Measurements from ENCODE around the gene AKR1B1.

Gene AKR1B1

DNA sequence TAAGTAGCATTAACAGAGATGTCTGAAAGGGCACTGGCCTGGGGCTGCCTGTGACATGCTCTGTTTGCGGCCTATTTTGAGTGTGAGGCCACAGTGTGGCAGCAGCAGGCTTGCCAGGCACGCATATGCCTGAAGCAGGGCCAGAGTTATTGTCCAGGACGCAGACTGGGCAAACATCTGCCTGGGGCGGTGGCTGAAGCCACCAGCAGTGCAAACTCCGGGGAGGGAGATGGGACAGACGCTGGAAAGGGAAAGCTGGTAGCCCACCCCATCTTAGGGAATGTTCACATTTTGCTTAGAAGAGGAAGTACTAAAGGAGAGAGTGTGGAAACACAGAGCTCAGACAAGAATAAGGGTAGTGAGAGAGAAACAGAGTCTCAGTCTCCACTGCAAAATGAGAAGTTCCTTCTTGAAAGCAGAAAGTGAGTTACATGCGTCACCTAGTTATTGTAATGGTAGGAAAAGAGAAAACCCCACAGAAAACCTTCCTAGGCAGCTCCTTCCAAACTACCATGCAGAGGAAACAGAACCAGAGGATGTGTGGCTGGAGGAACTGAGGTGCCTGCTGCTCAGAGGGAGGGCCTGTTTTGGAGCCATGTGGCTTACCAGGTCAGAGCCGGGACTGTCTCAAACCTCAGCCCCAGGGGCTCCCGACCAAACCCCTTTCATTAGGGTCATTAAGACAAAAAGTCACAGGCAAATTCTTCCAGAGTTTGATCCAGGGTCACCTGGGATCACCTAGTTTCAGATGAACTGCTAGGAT, 14.5 kb downstream of the AKR1B1 start:
- DNase-seq (ENCODE audit: low read depth) = no peak

DNA sequence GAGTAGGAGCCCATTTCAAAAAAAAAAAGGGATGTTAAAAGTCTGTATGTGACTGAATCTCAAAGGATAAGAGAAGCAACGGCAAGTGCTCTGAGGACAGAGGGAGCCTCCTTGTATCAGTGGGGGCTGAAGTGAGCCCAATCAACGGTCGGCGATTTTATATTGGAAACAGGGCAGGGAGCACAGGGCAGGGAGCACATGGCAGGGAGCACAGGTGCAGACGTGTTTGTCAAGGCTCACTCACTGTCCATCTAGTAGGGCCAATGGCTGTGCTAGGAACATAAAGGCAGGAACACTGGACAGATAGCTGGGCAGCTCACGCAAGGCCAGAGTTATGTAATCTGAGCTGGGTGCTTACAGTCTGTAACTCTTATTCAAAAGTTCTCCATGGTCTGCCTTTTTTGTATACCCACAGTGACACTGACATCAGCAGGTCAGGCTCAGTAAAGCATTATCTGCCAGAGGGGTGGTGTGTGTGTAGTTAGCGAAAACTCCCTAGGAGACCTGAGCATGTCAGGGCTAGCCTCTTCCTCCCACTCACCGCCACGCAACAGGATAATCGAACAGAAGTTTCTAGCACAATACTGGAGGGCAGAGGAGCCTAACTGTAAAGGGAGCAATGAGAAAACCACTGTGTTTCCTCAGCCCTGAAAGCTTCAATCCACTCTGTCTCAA, 15.4 kb downstream of the AKR1B1 start:
- DNase-seq (ENCODE audit: low read depth) = no peak

DNA sequence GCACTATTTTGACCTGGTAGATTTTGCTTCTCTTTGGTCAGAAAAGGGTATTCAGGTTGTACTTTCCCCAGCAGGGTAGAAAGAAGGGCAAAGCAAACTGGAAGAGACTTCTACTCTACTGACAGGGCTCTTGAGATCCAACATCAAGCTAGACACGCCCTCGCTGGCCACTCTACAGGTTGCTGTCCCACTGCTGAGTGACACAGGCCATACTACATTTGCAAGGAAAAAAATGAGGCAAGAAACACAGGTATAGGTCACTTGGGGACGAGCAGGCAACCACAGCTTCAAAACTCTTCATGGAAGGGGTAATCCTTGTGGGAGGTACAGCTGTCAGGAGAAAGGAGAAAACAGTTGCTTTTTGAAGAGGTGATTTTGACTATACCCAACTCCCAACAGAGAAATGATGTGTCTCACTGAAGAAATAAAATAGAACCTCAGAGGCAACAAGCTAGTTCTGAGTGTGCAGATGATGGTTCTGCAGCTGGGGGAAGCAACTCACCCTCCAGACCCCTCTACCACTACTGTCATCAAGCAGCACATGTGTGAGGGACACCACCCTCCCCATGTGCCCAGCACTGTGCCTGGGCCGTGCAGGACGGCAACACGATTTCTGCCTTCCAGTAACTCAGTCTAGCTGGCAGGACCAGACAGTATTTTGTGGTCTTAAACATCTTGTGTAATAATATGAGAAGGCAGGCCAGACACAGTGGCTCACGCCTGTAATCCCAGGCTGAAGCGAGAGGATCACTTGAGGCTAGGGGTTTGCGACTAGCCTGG, 16.3 kb downstream of the AKR1B1 start:
- DNase-seq (ENCODE audit: low read depth) = no peak

DNA sequence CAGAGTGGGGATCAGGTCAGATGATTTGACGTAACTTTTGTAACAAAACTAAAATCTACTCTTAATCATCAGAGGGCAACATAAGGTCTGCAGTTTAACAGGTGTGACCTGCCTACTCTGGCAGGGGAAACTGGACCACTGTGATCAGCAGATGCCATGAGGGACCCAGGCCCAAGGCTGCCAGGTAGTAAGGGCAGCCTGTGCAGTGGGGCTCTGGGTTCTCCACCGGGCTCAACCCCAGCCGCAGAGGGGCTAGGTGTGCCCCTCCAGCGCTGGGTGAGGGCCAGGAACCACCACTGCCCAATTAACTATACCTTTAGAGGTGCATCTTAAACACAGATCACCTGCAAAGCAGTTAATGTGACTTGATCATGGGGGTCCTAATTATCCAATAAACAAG, 17.6 kb downstream of the AKR1B1 start:
- DNase-seq (ENCODE audit: low read depth) = no peak

DNA sequence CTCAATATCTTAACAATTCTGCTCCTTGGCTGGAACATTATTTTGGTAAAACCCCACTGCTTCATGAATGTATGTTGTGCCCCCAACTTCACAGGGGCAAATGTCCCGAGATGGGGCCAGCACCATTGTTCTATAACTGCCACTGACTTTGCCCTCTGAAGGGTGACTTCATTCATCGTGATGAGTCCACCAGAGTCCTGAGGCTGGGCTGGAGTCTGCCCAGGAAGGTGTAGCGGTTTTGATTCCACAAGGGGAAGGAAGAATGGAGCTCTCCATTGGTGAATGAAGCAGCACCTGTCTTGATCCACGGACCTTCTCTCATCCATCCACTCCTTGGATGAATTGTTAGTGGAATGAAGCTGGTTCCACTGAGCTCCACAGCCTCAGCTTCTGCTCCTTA, 18.4 kb downstream of the AKR1B1 start:
- no peak for DNase-seq (ENCODE audit: low read depth)

DNA sequence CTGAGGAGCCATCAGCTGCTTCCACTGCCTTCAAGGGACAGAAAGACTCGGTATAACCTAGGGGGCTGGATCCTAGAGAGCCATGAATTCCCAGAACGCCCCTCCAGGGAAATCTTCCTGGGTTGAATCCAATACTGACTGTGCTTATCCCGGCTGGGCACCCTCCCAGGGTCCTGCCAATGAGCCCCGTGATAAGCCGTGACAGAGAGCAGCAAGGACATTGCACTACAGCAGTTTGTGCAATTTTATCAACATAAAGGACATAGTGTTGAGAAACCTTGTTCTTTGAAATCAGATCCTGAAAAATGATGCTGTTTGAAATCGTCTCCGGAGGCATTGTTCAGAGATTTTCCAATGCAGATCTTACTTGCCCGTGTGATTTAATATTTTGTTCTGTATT, 18.8 kb downstream of the AKR1B1 start:
- DNase-seq (ENCODE audit: low read depth) = no peak

DNA sequence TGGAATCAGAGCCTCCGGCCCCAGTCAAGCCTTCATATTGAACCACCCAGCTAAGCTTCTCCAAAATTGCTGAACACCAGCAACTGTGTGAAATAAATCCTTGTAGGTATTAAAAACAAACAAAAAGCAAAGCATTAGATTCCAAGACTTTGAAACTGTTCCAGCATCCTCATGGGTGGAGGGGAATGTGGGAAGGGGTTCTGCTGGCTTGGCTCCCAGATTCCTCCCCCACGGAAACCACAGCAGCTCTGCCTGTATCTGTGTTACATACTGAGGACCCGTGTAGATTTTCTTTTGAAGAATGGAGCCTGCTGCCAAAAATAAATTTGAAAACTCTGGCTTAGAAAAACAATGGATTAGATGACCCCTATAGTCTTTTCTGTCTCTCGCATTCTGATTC, 20.0 kb downstream of the AKR1B1 start:
- no peak for DNase-seq (ENCODE audit: low read depth)

DNA sequence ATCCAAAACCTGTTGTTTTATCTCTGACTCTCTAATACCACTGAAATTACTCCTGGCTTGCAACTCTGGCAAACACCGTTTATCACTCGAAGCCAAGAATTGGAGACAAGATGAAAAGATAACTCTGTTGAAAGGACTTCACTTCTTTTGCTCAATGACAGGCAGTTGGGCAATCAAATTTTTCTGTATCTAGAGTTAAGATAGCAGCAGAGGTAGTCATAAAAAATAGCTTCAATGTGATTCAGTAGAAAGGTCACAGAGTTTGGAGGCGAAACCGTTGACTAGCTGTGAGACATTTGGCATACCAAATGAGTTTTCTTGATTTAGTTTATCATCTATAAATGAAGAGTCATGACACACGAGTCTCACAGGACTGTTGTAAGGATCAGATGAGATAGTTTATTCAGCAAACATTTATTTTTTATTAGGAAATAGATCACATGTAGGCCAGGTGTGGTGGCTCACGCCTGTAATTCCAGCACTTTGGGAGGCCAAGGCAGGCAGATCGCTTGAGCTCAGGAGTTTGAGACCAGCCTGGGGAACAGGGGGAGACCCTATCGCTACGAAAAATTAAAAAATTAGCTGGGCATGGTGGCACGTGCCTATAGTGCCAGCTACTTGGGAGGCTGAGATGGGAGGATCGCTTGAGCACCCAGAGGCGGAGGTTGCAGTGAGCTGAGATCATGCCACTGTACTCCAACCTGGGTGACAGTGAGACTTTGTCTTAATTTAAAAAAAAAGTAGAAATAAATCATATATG, 23.6 kb downstream of the AKR1B1 start:
- no peak for DNase-seq (ENCODE audit: low read depth)

DNA sequence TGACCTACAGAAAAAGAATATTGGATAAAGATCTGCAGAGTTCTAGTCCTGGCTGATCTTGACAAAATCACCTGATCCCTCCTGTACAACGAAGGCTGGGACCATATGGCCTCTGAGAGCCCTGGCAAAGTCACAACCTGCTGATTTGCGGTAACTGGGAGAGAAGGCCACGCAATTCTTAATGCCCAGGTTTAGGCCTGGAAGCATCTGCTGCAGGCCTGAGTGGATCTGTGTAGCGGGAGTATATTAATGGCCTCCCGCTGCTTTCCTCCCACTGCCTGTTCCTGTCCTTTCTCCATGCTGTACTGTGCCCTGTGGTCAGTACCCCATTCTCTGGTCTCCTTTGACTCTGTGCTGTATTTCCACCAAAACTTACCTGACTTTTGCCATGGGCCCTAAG, 24.2 kb downstream of the AKR1B1 start:
- DNase-seq (ENCODE audit: low read depth) = no peak

DNA sequence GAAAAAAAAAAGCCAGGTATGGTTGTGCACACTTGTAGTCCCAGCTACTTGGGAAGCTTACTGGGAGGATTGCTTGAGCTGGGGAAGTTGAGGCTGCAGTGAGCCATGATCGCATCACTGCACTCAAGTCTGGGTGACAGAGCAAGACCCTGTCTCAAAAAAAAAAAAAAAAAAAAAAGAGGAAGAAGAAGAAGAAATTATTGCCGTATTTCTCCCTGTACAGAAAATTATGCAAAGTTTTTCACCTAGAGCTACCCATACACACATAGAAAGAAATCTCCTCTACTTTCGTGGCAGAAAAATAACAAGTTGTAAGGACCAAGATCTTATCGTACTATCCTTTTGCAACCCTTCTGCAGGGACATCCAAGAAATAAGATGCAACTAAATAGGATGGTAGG, 25.5 kb downstream of the AKR1B1 start:
- no peak for DNase-seq (ENCODE audit: low read depth)

DNA sequence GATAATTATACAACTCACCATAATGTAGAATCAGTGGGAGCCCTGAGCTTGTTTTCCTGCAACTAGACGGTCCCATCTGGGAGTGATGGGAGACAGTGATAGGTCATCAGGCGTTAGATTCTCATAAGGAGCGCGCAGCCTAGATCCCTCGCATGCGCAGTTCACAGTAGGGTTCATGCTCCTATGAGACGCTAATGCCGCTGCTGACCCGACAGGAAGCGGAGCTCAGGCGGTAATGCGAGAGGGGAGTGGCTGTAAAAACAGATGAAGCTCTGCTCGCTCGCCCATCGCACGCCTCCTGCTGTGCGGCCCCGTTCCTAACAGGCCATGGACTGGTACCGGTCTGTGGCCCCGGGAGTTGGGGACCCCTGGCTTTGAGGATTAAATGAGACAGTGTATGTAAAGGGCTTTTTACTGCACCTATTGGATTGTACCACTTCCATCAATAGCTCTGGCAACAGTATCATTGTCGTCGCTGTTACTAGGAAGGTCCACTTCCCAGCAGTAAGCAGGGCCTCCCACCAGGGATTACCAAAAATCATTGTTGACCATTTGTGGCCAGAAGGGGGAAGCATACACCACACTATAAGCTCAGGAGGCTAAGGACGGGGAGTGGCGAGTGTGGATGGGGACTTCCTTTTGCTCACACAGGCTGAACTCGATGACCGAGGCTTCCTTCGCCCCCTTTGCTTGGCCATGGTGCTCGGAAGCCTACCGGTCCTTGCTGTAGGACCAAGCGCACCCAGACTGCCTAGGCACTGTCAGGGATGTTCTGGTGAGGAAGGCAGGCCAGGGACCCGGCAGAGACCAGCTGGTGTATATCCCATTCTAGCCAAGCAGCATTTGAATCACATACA, 26.4 kb downstream of the AKR1B1 start:
- peak; percentile 51 for DNase-seq (ENCODE audit: low read depth)

DNA sequence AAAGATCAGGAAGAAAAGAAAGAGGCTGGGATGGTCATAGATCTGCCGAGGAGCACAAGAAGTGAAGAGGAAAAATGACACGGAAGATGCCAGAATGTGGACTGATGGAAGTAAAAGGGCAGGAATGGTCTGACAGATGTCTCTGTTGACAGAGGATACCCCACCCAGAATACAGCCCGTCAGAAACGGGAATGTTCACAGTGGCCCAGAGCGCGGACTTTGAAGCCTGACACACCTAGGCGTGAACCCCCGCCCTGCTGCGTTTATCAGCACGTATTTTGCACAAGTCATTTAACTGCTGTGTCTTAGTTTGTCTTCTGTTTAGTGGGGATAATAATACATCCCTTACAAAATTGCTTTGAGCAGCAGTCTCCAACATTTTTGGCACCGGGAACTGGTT, 27.1 kb downstream of the AKR1B1 start:
- no peak for DNase-seq (ENCODE audit: low read depth)

DNA sequence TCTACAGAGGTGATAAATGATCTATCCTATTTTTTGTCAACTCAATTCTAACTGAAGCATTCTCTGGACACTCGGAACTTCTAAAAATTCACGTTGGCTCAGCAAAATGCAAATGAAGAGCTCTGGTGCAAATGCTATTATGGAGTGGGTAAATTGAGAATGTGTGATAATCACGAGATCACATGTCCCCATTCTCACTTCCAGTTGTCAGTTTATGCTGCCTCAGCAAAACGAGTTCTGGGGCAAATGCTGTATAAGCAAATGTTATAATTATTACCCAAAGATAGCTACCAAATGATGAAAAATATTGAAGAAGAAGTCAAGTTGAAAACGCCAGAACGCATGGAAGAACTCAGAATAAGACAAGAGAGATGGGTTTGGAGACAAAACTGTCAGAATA, 29.4 kb downstream of the AKR1B1 start:
- no peak for DNase-seq (ENCODE audit: low read depth)

DNA sequence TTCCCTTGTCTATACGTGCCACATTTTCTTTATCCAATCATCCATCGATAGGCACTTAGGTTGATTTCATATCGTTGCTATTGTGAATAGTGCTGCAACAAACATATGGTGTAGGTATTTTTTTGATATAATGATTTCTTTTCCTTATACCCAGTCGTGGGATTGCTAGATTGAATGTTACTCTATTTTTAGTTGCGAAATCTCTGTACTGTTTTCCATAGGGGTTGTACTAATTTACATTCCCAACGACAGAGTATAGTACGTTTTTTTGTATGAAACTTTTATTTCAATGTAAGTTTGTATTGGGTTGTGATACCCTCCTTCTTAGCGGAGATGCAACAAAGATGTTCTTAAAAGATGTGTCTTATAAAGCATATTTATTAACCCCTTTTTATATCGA, 30.0 kb downstream of the AKR1B1 start:
- DNase-seq (ENCODE audit: low read depth) = no peak

DNA sequence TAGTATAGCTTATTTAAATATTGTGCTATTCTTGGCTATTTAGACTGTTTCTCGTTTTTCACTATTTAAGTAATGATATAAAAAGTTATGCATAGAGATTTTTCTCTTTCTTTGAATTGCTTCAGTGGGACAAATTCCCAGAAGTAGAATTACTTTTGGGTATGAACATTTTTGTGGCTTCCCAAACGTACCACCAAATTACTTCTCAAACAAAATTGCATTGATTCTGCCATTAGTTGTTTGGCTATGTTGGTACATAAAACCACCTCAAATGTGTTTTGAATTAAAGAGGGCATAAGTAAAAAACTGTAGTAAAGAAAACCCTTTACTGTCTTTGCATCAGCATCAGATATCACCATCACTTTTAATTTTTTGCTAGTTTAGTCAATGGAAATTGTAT, 31.0 kb downstream of the AKR1B1 start:
- DNase-seq (ENCODE audit: low read depth) = no peak

DNA sequence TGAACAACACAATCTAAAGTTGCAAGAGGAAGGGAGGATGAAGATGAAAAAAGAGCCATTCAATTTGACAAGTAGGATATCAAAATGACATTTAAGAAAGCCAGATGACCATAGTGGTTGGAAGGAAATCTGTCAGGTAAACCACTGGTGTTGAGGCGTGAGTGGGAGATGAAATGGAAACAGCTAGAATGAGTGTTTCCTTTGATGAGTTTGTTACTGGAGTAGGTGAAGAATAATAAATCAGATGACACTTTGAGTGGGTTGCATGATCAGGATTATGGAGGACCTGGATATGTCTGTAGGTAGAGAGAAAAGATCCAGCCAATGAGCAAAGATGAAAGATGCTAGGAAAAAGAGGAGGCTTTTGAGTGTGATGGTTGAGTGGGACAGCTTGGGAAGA, 33.1 kb downstream of the AKR1B1 start:
- no peak for DNase-seq (ENCODE audit: low read depth)

DNA sequence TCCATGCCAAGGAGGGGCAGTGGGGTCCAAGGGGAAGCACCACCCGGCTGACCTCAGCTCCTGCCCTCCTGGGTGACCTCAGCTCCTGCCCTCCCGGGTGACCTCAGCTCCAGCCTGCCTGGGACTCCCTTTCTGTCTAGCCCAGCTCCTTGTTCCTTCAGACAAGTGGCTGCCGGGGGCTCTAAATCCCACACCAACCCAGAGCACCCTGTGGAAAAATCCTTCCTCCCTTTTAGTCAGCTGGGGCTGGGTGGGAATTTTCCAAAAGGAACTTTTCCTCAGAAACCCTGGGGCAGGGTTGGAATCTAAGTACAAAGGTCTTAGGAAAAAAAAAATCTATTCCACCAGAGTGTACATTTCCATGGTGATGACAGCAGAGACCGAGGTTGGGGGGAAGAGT, 36.3 kb downstream of the AKR1B1 start:
- DNase-seq (ENCODE audit: low read depth) = no peak

DNA sequence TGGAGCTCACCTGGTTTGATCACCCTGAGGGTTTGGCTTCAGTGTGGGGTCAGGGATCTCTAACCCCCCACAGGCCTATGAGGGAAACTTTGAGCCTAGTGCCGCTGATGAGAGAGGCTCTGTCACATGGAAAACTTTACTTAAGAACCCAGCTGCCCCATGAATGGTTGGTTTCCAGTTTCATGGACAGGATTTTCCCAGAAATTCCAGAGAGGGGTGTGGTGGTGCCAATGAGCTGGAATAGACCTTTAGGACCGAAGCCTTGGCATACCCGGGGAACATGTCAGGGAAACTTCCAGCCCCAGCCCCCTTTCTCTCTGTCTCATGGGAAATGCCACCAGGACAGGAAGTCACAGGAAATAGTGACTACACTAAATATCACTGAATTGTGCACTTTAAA, 36.9 kb downstream of the AKR1B1 start:
- no peak for DNase-seq (ENCODE audit: low read depth)

DNA sequence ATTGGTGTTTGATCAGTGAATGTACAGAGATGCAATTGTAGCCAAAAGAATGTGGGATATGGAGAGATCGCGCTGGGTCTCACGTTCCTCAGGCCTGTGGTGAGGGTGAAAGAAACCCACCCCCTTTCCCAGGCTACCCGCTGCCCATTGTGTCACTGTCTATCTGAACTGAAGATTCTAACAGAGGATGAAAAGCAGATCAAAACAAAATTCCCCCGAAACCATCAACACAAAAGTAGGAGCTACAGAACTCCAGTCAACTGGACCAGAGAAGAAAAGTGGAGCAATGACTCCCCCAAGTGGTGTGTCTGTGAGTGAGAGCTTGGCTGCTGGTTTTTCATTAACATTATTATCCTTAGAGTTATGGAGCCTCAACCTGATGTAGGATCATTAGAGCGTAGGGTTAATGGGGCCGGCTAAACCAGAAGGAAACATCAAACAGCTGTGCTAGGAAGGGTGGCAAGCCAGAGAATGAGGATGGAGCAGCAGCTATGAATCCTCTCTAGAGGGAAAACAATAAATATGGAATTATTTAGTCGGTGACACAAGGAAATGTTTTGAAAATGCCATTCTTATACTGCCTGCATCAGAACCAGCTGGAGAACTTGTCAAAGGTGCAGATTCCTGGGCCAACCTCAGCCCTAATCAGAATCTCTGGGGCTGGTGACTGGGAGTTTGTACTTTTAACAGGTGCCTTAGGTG, 38.3 kb downstream of the AKR1B1 start:
- DNase-seq (ENCODE audit: low read depth) = no peak

DNA sequence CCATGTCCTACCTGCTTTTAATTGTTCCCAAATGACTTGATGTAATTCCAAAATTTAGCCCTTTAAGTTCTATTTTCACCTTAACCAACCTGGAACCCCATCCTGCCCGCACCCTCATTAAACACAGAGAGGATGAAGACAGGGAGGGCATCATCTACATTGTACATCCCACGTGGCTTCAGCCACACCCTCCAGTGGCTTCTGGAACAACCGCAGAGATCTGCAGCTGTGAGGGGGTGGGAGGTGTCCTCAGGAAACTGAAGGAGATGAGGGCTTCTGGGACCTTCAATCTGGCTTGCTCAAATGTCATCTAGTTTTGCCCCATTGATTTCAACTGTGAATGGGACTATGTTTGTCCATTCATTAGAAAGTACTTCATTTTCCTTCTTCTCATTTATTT, 39.0 kb downstream of the AKR1B1 start:
- DNase-seq (ENCODE audit: low read depth) = no peak

DNA sequence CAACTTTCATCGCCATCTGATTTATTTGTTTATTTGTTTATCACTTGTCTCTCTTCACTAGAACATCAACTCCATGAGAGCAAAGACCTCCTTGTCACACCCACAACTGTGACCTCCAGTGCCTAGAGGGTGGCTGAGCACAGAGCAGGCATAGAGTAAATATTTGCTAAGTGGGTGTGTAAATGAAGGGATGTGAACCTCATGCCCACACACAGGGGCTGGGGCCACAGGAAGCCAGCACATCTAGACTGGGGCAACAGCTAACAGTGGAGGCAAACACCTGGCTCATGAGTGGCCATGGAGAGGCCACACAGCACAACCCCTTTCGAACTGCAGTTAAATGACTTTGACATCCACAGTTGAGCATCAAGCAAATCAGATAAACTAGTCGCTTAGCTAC, 39.8 kb downstream of the AKR1B1 start:
- no peak for DNase-seq (ENCODE audit: low read depth)

All from activated T-cell treated with anti-CD3 and anti-CD28 coated beads for 1 hour (primary cell).